ENCODE data around the gene EXOC6. TPM values are rescaled to one million over a fixed set of nuclear protein-coding genes. Genes with fewer than 3 reads are reported as not detected.

The EXOC6 gene, protein sequence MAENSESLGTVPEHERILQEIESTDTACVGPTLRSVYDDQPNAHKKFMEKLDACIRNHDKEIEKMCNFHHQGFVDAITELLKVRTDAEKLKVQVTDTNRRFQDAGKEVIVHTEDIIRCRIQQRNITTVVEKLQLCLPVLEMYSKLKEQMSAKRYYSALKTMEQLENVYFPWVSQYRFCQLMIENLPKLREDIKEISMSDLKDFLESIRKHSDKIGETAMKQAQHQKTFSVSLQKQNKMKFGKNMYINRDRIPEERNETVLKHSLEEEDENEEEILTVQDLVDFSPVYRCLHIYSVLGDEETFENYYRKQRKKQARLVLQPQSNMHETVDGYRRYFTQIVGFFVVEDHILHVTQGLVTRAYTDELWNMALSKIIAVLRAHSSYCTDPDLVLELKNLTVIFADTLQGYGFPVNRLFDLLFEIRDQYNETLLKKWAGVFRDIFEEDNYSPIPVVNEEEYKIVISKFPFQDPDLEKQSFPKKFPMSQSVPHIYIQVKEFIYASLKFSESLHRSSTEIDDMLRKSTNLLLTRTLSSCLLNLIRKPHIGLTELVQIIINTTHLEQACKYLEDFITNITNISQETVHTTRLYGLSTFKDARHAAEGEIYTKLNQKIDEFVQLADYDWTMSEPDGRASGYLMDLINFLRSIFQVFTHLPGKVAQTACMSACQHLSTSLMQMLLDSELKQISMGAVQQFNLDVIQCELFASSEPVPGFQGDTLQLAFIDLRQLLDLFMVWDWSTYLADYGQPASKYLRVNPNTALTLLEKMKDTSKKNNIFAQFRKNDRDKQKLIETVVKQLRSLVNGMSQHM
- 17.3 and 25.6 TPM in 2 replicates for total RNA-seq (ENCODE audit: low replicate concordance)

GRCh38 chr10:92848441-92849233, at the start of gene EXOC6:
EXOC6 (plus strand) TSS chr10:92848520; CDS start chr10:92848534, 14 bp downstream.
- H3K27ac ChIP-seq = no peak within 1 kb of the TSS
- TF ChIP-seq, protein P1, sequence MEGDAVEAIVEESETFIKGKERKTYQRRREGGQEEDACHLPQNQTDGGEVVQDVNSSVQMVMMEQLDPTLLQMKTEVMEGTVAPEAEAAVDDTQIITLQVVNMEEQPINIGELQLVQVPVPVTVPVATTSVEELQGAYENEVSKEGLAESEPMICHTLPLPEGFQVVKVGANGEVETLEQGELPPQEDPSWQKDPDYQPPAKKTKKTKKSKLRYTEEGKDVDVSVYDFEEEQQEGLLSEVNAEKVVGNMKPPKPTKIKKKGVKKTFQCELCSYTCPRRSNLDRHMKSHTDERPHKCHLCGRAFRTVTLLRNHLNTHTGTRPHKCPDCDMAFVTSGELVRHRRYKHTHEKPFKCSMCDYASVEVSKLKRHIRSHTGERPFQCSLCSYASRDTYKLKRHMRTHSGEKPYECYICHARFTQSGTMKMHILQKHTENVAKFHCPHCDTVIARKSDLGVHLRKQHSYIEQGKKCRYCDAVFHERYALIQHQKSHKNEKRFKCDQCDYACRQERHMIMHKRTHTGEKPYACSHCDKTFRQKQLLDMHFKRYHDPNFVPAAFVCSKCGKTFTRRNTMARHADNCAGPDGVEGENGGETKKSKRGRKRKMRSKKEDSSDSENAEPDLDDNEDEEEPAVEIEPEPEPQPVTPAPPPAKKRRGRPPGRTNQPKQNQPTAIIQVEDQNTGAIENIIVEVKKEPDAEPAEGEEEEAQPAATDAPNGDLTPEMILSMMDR (IDR thresholded peaks at IDR 0.05) = peak; percentile 30
- TF ChIP-seq EZH2 (IDR thresholded peaks at IDR 0.05) (peak; percentile 54), EZH2phosphoT487 (IDR thresholded peaks at IDR 0.05) (no peak)
- H3K27me3 ChIP-seq = peaks cover 19% of the 10 kb centered on the region

GRCh38 chr10:92799568-92799967, 48.8 kb upstream of the EXOC6 start:
- no peaks in the 10 kb centered on the region for H3K36me3 Mint-ChIP-seq
- Histone ChIP-seq H3K27ac (no peak overlapping the region), H2AFZ (replicated peaks) (no peak overlapping the region), H4K20me1 (ENCODE audit: low read depth) (no peaks in the 10 kb centered on the region), H3K4me3 (no peak overlapping the region), H3K27me3 (no peaks in the 10 kb centered on the region), H3K79me2 (ENCODE audit: low read depth) (no peaks in the 10 kb centered on the region), H3F3A (ENCODE audit: low read depth) (no peaks in the 10 kb centered on the region), H3K4me2 (no peak overlapping the region), H3K9me3 (ENCODE audit: low read depth) (no peaks in the 10 kb centered on the region), H3K4me1 (no peaks in the 10 kb centered on the region), H3K36me3 (no peaks in the 10 kb centered on the region), H3K9ac (no peak overlapping the region)
- DNase-seq (ENCODE audit: low spot score) = no peak
- TF ChIP-seq, protein P1 (IDR thresholded peaks at IDR 0.05) = no peak
- TF ChIP-seq EZH2phosphoT487 (IDR thresholded peaks at IDR 0.05) (no peak), EZH2 (IDR thresholded peaks at IDR 0.05) (no peak)
- H3K4me1 Mint-ChIP-seq = no peaks in the 10 kb centered on the region
- peaks cover 9% of the 10 kb centered on the region for H3K9me3 Mint-ChIP-seq
- peaks cover 8% of the 10 kb centered on the region for H3K27me3 Mint-ChIP-seq (ENCODE audit: insufficient read depth, low read depth)
- H3K4me3 Mint-ChIP-seq = no peak overlapping the region
- H3K27ac Mint-ChIP-seq = no peak overlapping the region

More at GRCh38 chr10:92848441-92849233, at the start of gene EXOC6:
- H3K4me3 ChIP-seq = peak within 1 kb of the TSS; percentile 98
- peak within 1 kb of the TSS; percentile 93 for H3K4me2 ChIP-seq
- H3K79me2 ChIP-seq (ENCODE audit: low read depth) = peaks cover 14% of the 10 kb centered on the region
- Mint-ChIP-seq H3K4me3 (peak within 1 kb of the TSS; percentile 95), H3K27me3 (ENCODE audit: insufficient read depth, low read depth) (peaks cover 9% of the 10 kb centered on the region), H3K9me3 (peaks cover 6% of the 10 kb centered on the region), H3K27ac (peak within 1 kb of the TSS; percentile 97), H3K4me1 (peaks cover 19% of the 10 kb centered on the region), H3K36me3 (peaks cover 12% of the 10 kb centered on the region)
- H4K20me1 ChIP-seq (ENCODE audit: low read depth) = no peaks in the 10 kb centered on the region
- no peaks in the 10 kb centered on the region for H3K36me3 ChIP-seq
- peak within 1 kb of the TSS; percentile 63 for H3K9ac ChIP-seq
- H3K9me3 ChIP-seq (ENCODE audit: low read depth) = no peaks in the 10 kb centered on the region
- peaks cover 10% of the 10 kb centered on the region for H3F3A ChIP-seq (ENCODE audit: low read depth)
- peak; percentile 93 for DNase-seq (ENCODE audit: low spot score)
- no peaks in the 10 kb centered on the region for H3K4me1 ChIP-seq
- peak within 1 kb of the TSS; percentile 94 for H2AFZ ChIP-seq (replicated peaks)

GRCh38 chr10:92800134-92800733, 48.1 kb upstream of the EXOC6 start:
- H3K9me3 Mint-ChIP-seq = peaks cover 9% of the 10 kb centered on the region
- TF ChIP-seq EZH2phosphoT487 (IDR thresholded peaks at IDR 0.05) (no peak), EZH2 (IDR thresholded peaks at IDR 0.05) (no peak)
- TF ChIP-seq, protein P1 (IDR thresholded peaks at IDR 0.05) = no peak
- Histone ChIP-seq H3K27ac (no peak overlapping the region), H3K36me3 (no peaks in the 10 kb centered on the region), H3K4me1 (no peaks in the 10 kb centered on the region), H3K27me3 (no peaks in the 10 kb centered on the region), H3K4me2 (no peak overlapping the region), H3K9me3 (ENCODE audit: low read depth) (no peaks in the 10 kb centered on the region), H3K9ac (no peak overlapping the region), H4K20me1 (ENCODE audit: low read depth) (no peaks in the 10 kb centered on the region), H2AFZ (replicated peaks) (no peak overlapping the region), H3K4me3 (no peak overlapping the region), H3K79me2 (ENCODE audit: low read depth) (no peaks in the 10 kb centered on the region), H3F3A (ENCODE audit: low read depth) (no peaks in the 10 kb centered on the region)
- H3K4me3 Mint-ChIP-seq = no peak overlapping the region
- DNase-seq (ENCODE audit: low spot score) = no peak
- no peaks in the 10 kb centered on the region for H3K36me3 Mint-ChIP-seq
- H3K27ac Mint-ChIP-seq = no peak overlapping the region
- H3K4me1 Mint-ChIP-seq = no peaks in the 10 kb centered on the region
- peaks cover 6% of the 10 kb centered on the region for H3K27me3 Mint-ChIP-seq (ENCODE audit: insufficient read depth, low read depth)
